Cerebellar cortex (tissue), 1 donor: Measurements from ENCODE around the gene FANCG.

ENCODE experiments used
- DNase-seq: peaks from one replicate; pipeline ENCODE4 v3.0.0-alpha.2; 2015; ENCODE audit warnings: low spot score

Gene FANCG

GRCh38 chr9:35060548-35061207, 19.1 kb downstream of the FANCG start:
- no peak for DNase-seq

- DNase-seq: no peak
Observed at GRCh38 chr9:35059438-35059837, 20.3 kb downstream of the FANCG start.

- DNase-seq: no peak
Observed at GRCh38 chr9:35057271-35057620, 22.5 kb downstream of the FANCG start.

GRCh38 chr9:35056571-35057270, 23.0 kb downstream of the FANCG start:
- no peak for DNase-seq

- no peak for DNase-seq
Observed at GRCh38 chr9:35054871-35055644, 24.7 kb downstream of the FANCG start.

- no peak for DNase-seq
Observed at GRCh38 chr9:35054185-35054835, 25.4 kb downstream of the FANCG start.

GRCh38 chr9:35051069-35051967, 28.4 kb downstream of the FANCG start:
- DNase-seq: peak; percentile 96

GRCh38 chr9:35048511-35048910, 31.2 kb downstream of the FANCG start:
- DNase-seq: no peak

- no peak for DNase-seq
Observed at GRCh38 chr9:35044071-35044470, 35.7 kb downstream of the FANCG start.

GRCh38 chr9:35042891-35043545, 36.7 kb downstream of the FANCG start:
- no peak for DNase-seq

GRCh38 chr9:35042081-35042604, 37.6 kb downstream of the FANCG start:
- no peak for DNase-seq

- no peak for DNase-seq
Observed at GRCh38 chr9:35035851-35036701, 43.7 kb downstream of the FANCG start.

- no peak for DNase-seq
Observed at GRCh38 chr9:35033101-35033500, 46.6 kb downstream of the FANCG start.

GRCh38 chr9:35029852-35030251, 49.9 kb downstream of the FANCG start:
- DNase-seq: peak; percentile 42

- DNase-seq: no peak
Observed at GRCh38 chr9:35029241-35029640, 50.5 kb downstream of the FANCG start.

- DNase-seq: no peak
Observed at GRCh38 chr9:35028341-35028740, 51.4 kb downstream of the FANCG start.

- DNase-seq: no peak
Observed at GRCh38 chr9:35027860-35028259, 51.9 kb downstream of the FANCG start.

GRCh38 chr9:35027374-35027773, 52.4 kb downstream of the FANCG start:
- DNase-seq: no peak

- DNase-seq: no peak
Observed at GRCh38 chr9:35026671-35027070, 53.1 kb downstream of the FANCG start.
